WI38 (cell line): Measurements from ENCODE around the gene BPIFB3.

Experiments
- H3K4me3 ChIP-seq: 2 replicates; pipeline ENCODE4 v1.5.1; 2011; ENCODE audit warnings: low read depth, mild to moderate bottlenecking, control low read depth, low read length
- CTCF ChIP-seq: IDR thresholded peaks from 2 replicates; pipeline ENCODE4 v1.5.1; 2012; ENCODE audit warnings: low read depth, mild to moderate bottlenecking, control low read depth, low read length

Gene BPIFB3

GRCh38 chr20:33019465-33020277 lies 34.0 kb upstream of the BPIFB3 start:
- TF ChIP-seq CTCF = no peak
- no peak overlapping the region for H3K4me3 ChIP-seq

- no peak overlapping the region for H3K4me3 ChIP-seq
- TF ChIP-seq CTCF = no peak
Measured at GRCh38 chr20:33020278-33021161, 33.2 kb upstream of the BPIFB3 start.

- no peak for TF ChIP-seq CTCF
Measured at GRCh38 chr20:33021879-33022278, 31.8 kb upstream of the BPIFB3 start.

GRCh38 chr20:33022289-33022688 lies 31.4 kb upstream of the BPIFB3 start:
- no peak overlapping the region for H3K4me3 ChIP-seq
- TF ChIP-seq CTCF = no peak

More at GRCh38 chr20:33021879-33022278, 31.8 kb upstream of the BPIFB3 start:
- H3K4me3 ChIP-seq = no peak overlapping the region

- no peak for TF ChIP-seq CTCF
- no peak overlapping the region for H3K4me3 ChIP-seq
Measured at GRCh38 chr20:33022694-33023438, 30.8 kb upstream of the BPIFB3 start.

GRCh38 chr20:33023439-33024242 lies 30.1 kb upstream of the BPIFB3 start:
- no peak for TF ChIP-seq CTCF

More at GRCh38 chr20:33023439-33024242, 30.1 kb upstream of the BPIFB3 start:
- no peak overlapping the region for H3K4me3 ChIP-seq
